Endothelial cell of umbilical vein (primary cell): Measurements from ENCODE around the gene ARF6. TPM values are rescaled to one million over a fixed set of nuclear protein-coding genes. Genes with fewer than 3 reads are reported as not detected.

ENCODE experiments used
- BruUV-seq: library from RNA; stranded (reverse); fragments of 400-500 nt; replicated peaks from 2 replicates; lab custom pipeline; 2021; lab: Mats Ljungman, UMichigan
- CTCF ChIA-PET: fragments of 300-600, 350-600 bp; sonication (Branson Sonifier 250); formaldehyde crosslinking; loops from one replicate; lab custom pipeline; 2021; ENCODE audit warnings: antibody characterized with exemption, inconsistent platforms; lab: Charles Lee
- POLR2A ChIA-PET: fragments of 300-600, 350-600 bp; sonication (Branson Sonifier 250); formaldehyde crosslinking; loops from one replicate; lab custom pipeline; 2021; ENCODE audit warnings: antibody characterized with exemption, inconsistent platforms; lab: Charles Lee
- DNase-seq: peaks from one replicate; pipeline ENCODE4 v3.0.0-alpha.2; 2011; ENCODE audit warnings: low read depth, low spot score
- FAIRE-seq: peaks from 2 replicates; lab custom pipeline; 2011; peaks lifted over from hg19 to GRCh38; lab: Jason Lieb, UNC
- H2AFZ ChIP-seq: 2 replicates; pipeline ENCODE4 v1.6.0; 2012; ENCODE audit warnings: low read depth, low read length, control low read depth, inconsistent platforms
- H3K27ac ChIP-seq: 2 replicates; pipeline ENCODE4 v1.5.1; 2011; ENCODE audit warnings: low read depth, mild to moderate bottlenecking, control low read depth, low read length, moderate library complexity; ENCODE audit not compliant: insufficient read depth
- H3K27me3 ChIP-seq, 2 experiments: 2 replicates each; pipeline versions ENCODE4 v1.6.0 to v1.6.1; 2011; ENCODE audit warnings: low read length in 2 of 2, mixed read lengths in 1 of 2; ENCODE audit not compliant: control insufficient read depth in 2 of 2, insufficient read depth in 2 of 2
- H3K36me3 ChIP-seq, 2 experiments: 2 replicates in 1 of 2; 3 replicates in 1 of 2; pipeline ENCODE4 v1.5.1; 2011; ENCODE audit warnings: low read length in 2 of 2, mild to moderate bottlenecking in 1 of 2, moderate library complexity in 1 of 2; ENCODE audit not compliant: control insufficient read depth in 2 of 2, insufficient read depth in 2 of 2; ENCODE audit errors: extremely low read depth in 1 of 2
- H3K4me1 ChIP-seq: 3 replicates; pipeline ENCODE4 v1.5.1; 2011; ENCODE audit warnings: mild to moderate bottlenecking, low read length; ENCODE audit not compliant: control insufficient read depth, insufficient read depth; ENCODE audit errors: extremely low read depth
- H3K4me2 ChIP-seq: 2 replicates; pipeline ENCODE4 v1.6.1; 2011; ENCODE audit warnings: low read length, control low read depth, mixed read lengths; ENCODE audit not compliant: insufficient read depth
- H3K4me3 ChIP-seq, 3 experiments: fragments of 200-600 bp in 1 of 3; sonication (generic), shearing (Covaris generic) in 1 of 3; replicated peaks in 1 of 3; 2 replicates each; pipeline ENCODE4 v1.5.1; 2011 to 2016; ENCODE audit warnings: control low read depth in 3 of 3, low read length in 3 of 3, mild to moderate bottlenecking in 2 of 3, inconsistent platforms in 1 of 3, low read depth in 1 of 3, moderate library complexity in 1 of 3; ENCODE audit not compliant: insufficient read depth in 1 of 3
- H3K79me2 ChIP-seq: 2 replicates; pipeline ENCODE4 v1.6.0; 2012; ENCODE audit warnings: low read length, inconsistent platforms; ENCODE audit not compliant: control insufficient read depth, insufficient read depth
- H3K9ac ChIP-seq: replicated peaks from 2 replicates; pipeline ENCODE3; 2011; ENCODE audit warnings: low read length, control low read depth; ENCODE audit not compliant: insufficient read depth; ENCODE audit errors: extremely low read depth
- H3K9me1 ChIP-seq: replicated peaks from 3 replicates; pipeline ENCODE4 v1.6.0; 2011; ENCODE audit warnings: mild to moderate bottlenecking, low read length; ENCODE audit not compliant: control insufficient read depth, insufficient read depth; ENCODE audit errors: extremely low read depth
- H3K9me3 ChIP-seq: replicated peaks from 2 replicates; pipeline ENCODE4 v1.5.1; 2012; ENCODE audit warnings: low read length, inconsistent platforms; ENCODE audit not compliant: control insufficient read depth, insufficient read depth
- H4K20me1 ChIP-seq: replicated peaks from 2 replicates; pipeline ENCODE3; 2011; ENCODE audit warnings: mild to moderate bottlenecking, low read length; ENCODE audit not compliant: control insufficient read depth, insufficient read depth; ENCODE audit errors: extremely low read depth
- EZH2 ChIP-seq: IDR thresholded peaks from 2 replicates; pipeline ENCODE4 v1.6.1; 2012; ENCODE audit warnings: borderline replicate concordance, low read depth, mild to moderate bottlenecking, moderate library complexity, low read length, inconsistent platforms; ENCODE audit not compliant: severe bottlenecking
- FOS ChIP-seq: IDR thresholded peaks from 2 replicates; pipeline ENCODE4 v1.6.1; 2011; ENCODE audit warnings: mild to moderate bottlenecking, low read length, moderate library complexity, borderline replicate concordance; ENCODE audit not compliant: insufficient read depth
- GATA2 ChIP-seq: IDR thresholded peaks from 2 replicates; pipeline ENCODE4 v1.7.0; 2011; ENCODE audit warnings: low read depth, mild to moderate bottlenecking, moderate library complexity, mixed read lengths, low read length; ENCODE audit not compliant: insufficient read length, insufficient read depth
- JUN ChIP-seq: IDR thresholded peaks from 2 replicates; pipeline ENCODE4 v1.6.1; 2011; ENCODE audit warnings: borderline replicate concordance, low read depth; ENCODE audit not compliant: insufficient read length, insufficient read depth
- MYC ChIP-seq: IDR thresholded peaks from one replicate; pipeline ENCODE4 v1.6.1; 2011; ENCODE audit warnings: mild to moderate bottlenecking, low read depth, low read length
- POLR2A ChIP-seq: IDR thresholded peaks from 2 replicates; pipeline ENCODE4 v1.6.1; 2012; ENCODE audit warnings: low read depth, mild to moderate bottlenecking, control low read depth, low read length
- POLR2AphosphoS5 ChIP-seq: IDR thresholded peaks from 2 replicates; pipeline ENCODE4 v1.6.1; 2012; ENCODE audit warnings: low read depth, mild to moderate bottlenecking, control low read depth, low read length, moderate library complexity; ENCODE audit not compliant: insufficient read depth
- dilution Hi-C: fragments of 300-500 bp; cut with MboI; formaldehyde crosslinking; loops from one replicate; pipeline ENCODE4 v1.15.0; 2019; ENCODE audit warnings: low sequenced_read_pairs; ENCODE audit not compliant: extremely low pct_ligation_motif_present
- intact Hi-C: fragments of 100-400 bp; cut with micrococcal nuclease; formaldehyde crosslinking; loops from one replicate; pipeline ENCODE4 v1.10.0; 2022
- polyA plus RNA-seq, 4 experiments: library from polyadenylated mRNA; depleted of rRNA in 3 of 4; stranded (reverse) in 3 of 4; unstranded in 1 of 4; fragments of >200 nt; gene quantifications; 2 replicates each; pipeline versions ENCODE4 v1.2.1 to v1.2.3, GENCODE V29; 2011 to 2012; ENCODE audit warnings: missing spikeins in 1 of 4
- total RNA-seq: library from RNA; stranded (reverse); gene quantifications from 2 replicates; pipeline ENCODE4 v1.2.3, GENCODE V29; 2021
- TF ChIP-seq, protein P1 (sequence below): IDR thresholded peaks from 2 replicates; pipeline ENCODE4 v1.6.1; 2011; ENCODE audit not compliant: insufficient read depth, insufficient read length
- TF ChIP-seq, protein P2 (sequence below), 2 donors: IDR thresholded peaks; 1 replicate in 1 of 2; 2 replicates in 1 of 2; pipeline ENCODE4 v1.5.1; 2011; ENCODE audit warnings: low read length in 2 of 2, mild to moderate bottlenecking in 2 of 2, moderate library complexity in 2 of 2, control low read depth in 1 of 2, inconsistent platforms in 1 of 2, low read depth in 1 of 2; ENCODE audit not compliant: insufficient read depth in 1 of 2; ENCODE audit errors: extremely low read depth in 1 of 2

The ARF6 gene
- total and polyA plus RNA-seq, 2 donors (not counting 3 experiments of a cell fraction or from before 2014, with no cell fraction given) = 21.7 to 73.6 TPM

DNA sequence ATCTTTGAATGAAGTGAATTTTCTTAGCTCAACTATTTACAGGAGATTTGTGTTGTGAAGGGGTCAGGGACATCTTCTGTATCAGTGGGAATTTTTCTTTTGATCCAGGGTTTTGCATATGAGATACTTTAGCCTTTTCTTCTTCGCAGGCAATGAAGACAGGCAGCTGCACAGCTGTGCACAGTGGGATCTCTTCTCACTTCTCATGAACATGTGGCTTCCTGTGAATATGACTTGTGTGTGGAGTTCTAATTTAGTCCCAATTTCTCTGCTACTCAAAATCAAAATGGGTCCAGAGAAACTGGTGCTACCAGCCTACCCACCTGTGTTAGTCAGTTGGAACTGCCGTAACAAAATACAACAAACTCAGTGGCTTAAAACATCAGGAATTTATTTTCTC, 37.8 kb downstream of the ARF6 start:
- Histone ChIP-seq H4K20me1 (no peaks in the 10 kb centered on the region), H3K27ac (no peak overlapping the region), H3K79me2 (no peaks in the 10 kb centered on the region), H3K4me1 (no peaks in the 10 kb centered on the region), H3K4me3 (no peak overlapping the region), H2AFZ (no peak overlapping the region), H3K4me2 (no peak overlapping the region), H3K27me3 (no peaks in the 10 kb centered on the region), H3K9ac (no peak overlapping the region), H3K36me3 (no peaks in the 10 kb centered on the region), H3K9me3 (no peaks in the 10 kb centered on the region), H3K9me1 (no peaks in the 10 kb centered on the region)
- ChIA-PET CTCF (no interaction called here), POLR2A (no interaction called here)
- intact Hi-C loops = no loop called here
- FAIRE-seq = no peak
- TF ChIP-seq, protein P1, sequence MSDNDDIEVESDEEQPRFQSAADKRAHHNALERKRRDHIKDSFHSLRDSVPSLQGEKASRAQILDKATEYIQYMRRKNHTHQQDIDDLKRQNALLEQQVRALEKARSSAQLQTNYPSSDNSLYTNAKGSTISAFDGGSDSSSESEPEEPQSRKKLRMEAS = no peak
- TF ChIP-seq EZH2 = no peak
- TF ChIP-seq POLR2AphosphoS5 = no peak
- TF ChIP-seq FOS = no peak
- TF ChIP-seq MYC = no peak
- TF ChIP-seq GATA2 = no peak
- TF ChIP-seq POLR2A = no peak
- TF ChIP-seq, protein P2, sequence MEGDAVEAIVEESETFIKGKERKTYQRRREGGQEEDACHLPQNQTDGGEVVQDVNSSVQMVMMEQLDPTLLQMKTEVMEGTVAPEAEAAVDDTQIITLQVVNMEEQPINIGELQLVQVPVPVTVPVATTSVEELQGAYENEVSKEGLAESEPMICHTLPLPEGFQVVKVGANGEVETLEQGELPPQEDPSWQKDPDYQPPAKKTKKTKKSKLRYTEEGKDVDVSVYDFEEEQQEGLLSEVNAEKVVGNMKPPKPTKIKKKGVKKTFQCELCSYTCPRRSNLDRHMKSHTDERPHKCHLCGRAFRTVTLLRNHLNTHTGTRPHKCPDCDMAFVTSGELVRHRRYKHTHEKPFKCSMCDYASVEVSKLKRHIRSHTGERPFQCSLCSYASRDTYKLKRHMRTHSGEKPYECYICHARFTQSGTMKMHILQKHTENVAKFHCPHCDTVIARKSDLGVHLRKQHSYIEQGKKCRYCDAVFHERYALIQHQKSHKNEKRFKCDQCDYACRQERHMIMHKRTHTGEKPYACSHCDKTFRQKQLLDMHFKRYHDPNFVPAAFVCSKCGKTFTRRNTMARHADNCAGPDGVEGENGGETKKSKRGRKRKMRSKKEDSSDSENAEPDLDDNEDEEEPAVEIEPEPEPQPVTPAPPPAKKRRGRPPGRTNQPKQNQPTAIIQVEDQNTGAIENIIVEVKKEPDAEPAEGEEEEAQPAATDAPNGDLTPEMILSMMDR (IDR thresholded peaks at IDR 0.05; ENCODE audit: extremely low read depth in 1 of 2, insufficient read depth in 1 of 2, low read depth in 1 of 2, low read length in 2 of 2) = no peak
- TF ChIP-seq JUN = no peak
- no peak for DNase-seq
- dilution Hi-C loops = no loop called here
- no TSS peak for BruUV-seq
